Progenitor cell of endocrine pancreas (in vitro differentiated cells): Measurements from ENCODE around the gene NOD1. TPM values are rescaled to one million over a fixed set of nuclear protein-coding genes. Genes with fewer than 3 reads are reported as not detected.
A peak's percentile ranks its signal among the peaks of the same experiment; 100 is the strongest.
"Not testable (repeated sequence)": the region's sequence is repeated elsewhere in the genome, so short reads cannot be mapped to it uniquely, and the experiment has no call there.

Experiments used
- DNase-seq: peaks from one replicate; pipeline ENCODE4 v3.0.0; 2021; ENCODE audit warnings: low spot score; ENCODE audit not compliant: unreplicated experiment
- H3K27ac Mint-ChIP-seq: 2 replicates; pipeline ENCODE4 v1.8.0; 2021; ENCODE audit warnings: mild to moderate bottlenecking, moderate library complexity, mixed read lengths
- H3K27me3 Mint-ChIP-seq: 2 replicates; pipeline ENCODE4 v1.8.0; 2021; ENCODE audit warnings: mixed read lengths
- H3K36me3 Mint-ChIP-seq: 2 replicates; pipeline ENCODE4 v1.8.0; 2022; ENCODE audit warnings: mixed read lengths; ENCODE audit not compliant: insufficient read depth
- H3K4me1 Mint-ChIP-seq: 2 replicates; pipeline ENCODE4 v1.8.0; 2021; ENCODE audit warnings: low read depth, mixed read lengths
- H3K4me3 Mint-ChIP-seq: 2 replicates; pipeline ENCODE4 v1.8.0; 2021; ENCODE audit warnings: low read depth, mild to moderate bottlenecking, moderate library complexity, mixed read lengths
- H3K9me3 Mint-ChIP-seq: 2 replicates; pipeline ENCODE4 v1.8.0; 2021; ENCODE audit warnings: low read depth, mixed read lengths
- CTCF ChIP-seq: fragments of 200-600 bp; sonication (generic); IDR thresholded peaks from one replicate; pipeline ENCODE4 v1.5.0; 2021; ENCODE audit warnings: antibody characterized with exemption, mild to moderate bottlenecking; ENCODE audit not compliant: unreplicated experiment
- long read RNA-seq: library from polyadenylated mRNA; unstranded; transcript quantifications from one replicate; pipeline ENCODE4 v2.0.0, GENCODE V29; 2020
- total RNA-seq: library from RNA; stranded (reverse); gene quantifications from 2 replicates; pipeline ENCODE4 v1.2.1, GENCODE V29; 2021

NOD1 gene
- 2.9 and 3.6 TPM in 2 replicates for total RNA-seq
- long read RNA-seq, full-length matches to known transcripts = 1 of 12 reads
- long read RNA-seq, partial matches to known transcripts = 5 of 12 reads
- long read RNA-seq, other reads (novel, unspliced or antisense) = 6 of 12 reads

GRCh38 chr7:30478349-30479201 lies at the start of gene NOD1:
NOD1 (minus strand) TSS chr7:30478784; CDS start chr7:30456921, 21,863 bp downstream.
- Mint-ChIP-seq H3K27me3 (peaks cover 17% of the 10 kb centered on the region), H3K4me3 (peak within 1 kb of the TSS; percentile 83), H3K4me1 (peaks cover 5% of the 10 kb centered on the region), H3K27ac (peak within 1 kb of the TSS; percentile 78), H3K9me3 (no peaks in the 10 kb centered on the region), H3K36me3 (no peaks in the 10 kb centered on the region)
- peak; percentile 35 for TF ChIP-seq CTCF
- DNase-seq = peak; percentile 51

GRCh38 chr7:30527297-30527696 lies 48.7 kb upstream of the NOD1 start:
- H3K27me3 Mint-ChIP-seq, DNase-seq, H3K9me3 Mint-ChIP-seq, H3K4me3 Mint-ChIP-seq, H3K4me1 Mint-ChIP-seq, H3K36me3 Mint-ChIP-seq, H3K27ac Mint-ChIP-seq: not testable (repeated sequence)

- Mint-ChIP-seq H3K4me3 (no peak overlapping the region), H3K27ac (no peak overlapping the region), H3K9me3 (no peaks in the 10 kb centered on the region), H3K36me3 (no peaks in the 10 kb centered on the region), H3K27me3 (peaks cover 2% of the 10 kb centered on the region), H3K4me1 (peaks cover 11% of the 10 kb centered on the region)
- DNase-seq = no peak
- no peak for TF ChIP-seq CTCF
Observed at GRCh38 chr7:30526163-30526562, 47.6 kb upstream of the NOD1 start.

GRCh38 chr7:30525429-30525828 lies 46.8 kb upstream of the NOD1 start:
- Mint-ChIP-seq H3K9me3 (no peaks in the 10 kb centered on the region), H3K27me3 (peaks cover 1% of the 10 kb centered on the region), H3K36me3 (no peaks in the 10 kb centered on the region), H3K4me1 (peaks cover 17% of the 10 kb centered on the region), H3K4me3 (no peak overlapping the region), H3K27ac (no peak overlapping the region)
- no peak for DNase-seq
- TF ChIP-seq CTCF = no peak

- Mint-ChIP-seq H3K4me3 (no peak overlapping the region), H3K9me3 (no peaks in the 10 kb centered on the region)
Observed at GRCh38 chr7:30524545-30524944, 46.0 kb upstream of the NOD1 start.

More at GRCh38 chr7:30524545-30524944, 46.0 kb upstream of the NOD1 start:
- DNase-seq = no peak
- no peak overlapping the region for H3K27ac Mint-ChIP-seq
- no peak for TF ChIP-seq CTCF
- H3K36me3 Mint-ChIP-seq = no peaks in the 10 kb centered on the region
- H3K27me3 Mint-ChIP-seq = no peaks in the 10 kb centered on the region
- peaks cover 24% of the 10 kb centered on the region for H3K4me1 Mint-ChIP-seq
